ENCODE results near the gene KAT6B.

Gene KAT6B

DNA sequence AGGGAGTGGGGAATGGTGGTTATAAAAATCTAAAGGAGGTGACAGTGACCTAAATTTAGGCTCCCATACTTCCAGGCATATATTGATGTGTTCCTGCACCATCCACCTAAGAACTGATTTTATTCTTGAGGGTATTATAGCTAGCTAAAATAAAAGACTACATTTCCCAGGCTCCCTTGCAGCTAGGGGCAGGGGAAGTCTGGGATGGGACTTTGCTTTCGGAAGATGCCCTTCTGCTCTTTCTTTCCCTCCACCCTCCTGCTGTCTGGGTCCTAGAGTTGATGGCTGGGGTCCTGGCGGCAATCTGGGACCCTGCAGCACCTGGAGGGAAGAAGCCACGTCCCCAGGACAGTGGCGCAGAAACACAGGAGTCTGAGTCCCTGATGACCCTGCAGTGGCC is 231.3 kb downstream of the KAT6B start:
- DNase-seq (ENCODE audit: insufficient read length, low spot score) (no peak), FAIRE-seq (no peak)
- TF ChIP-seq POU2F2 (IDR thresholded peaks at IDR 0.05; ENCODE audit: low read depth, low read length), result no peak

DNA sequence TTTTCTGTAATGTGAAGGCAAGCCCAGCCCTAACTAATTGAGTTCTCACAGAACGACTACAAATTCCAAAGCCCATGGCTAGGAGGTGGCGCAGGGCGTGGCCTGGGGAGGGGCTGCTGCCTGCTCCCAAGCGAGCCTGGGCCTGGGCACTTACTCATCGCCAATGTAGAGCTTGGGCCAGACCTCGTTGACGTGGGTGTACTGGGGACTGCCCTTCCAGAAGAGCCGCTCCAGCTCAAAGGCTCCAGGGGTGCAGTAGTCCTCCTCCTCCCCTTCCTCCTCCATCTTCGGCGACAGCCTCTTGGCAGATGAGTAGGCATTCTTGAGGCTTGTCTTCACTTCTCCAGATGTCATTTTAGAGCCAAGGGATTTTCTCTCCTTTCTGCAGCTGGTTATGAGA is 231.8 kb downstream of the KAT6B start:
- no peak for TF ChIP-seq SPI1 (IDR thresholded peaks at IDR 0.05; ENCODE audit: low read depth, low read length)
- TF ChIP-seq TAF1 (IDR thresholded peaks at IDR 0.05; ENCODE audit: low read depth, low read length), result no peak
- no peak for TF ChIP-seq PAX5 (IDR thresholded peaks at IDR 0.05; ENCODE audit: insufficient read depth, low read length, severe bottlenecking)
- no peak for TF ChIP-seq POLR2AphosphoS5 (IDR thresholded peaks at IDR 0.05; ENCODE audit: low read depth, low read length)
- no peak for TF ChIP-seq POLR2A (IDR thresholded peaks at IDR 0.05; ENCODE audit: low read depth, low read length)
- TF ChIP-seq POU2F2 (IDR thresholded peaks at IDR 0.05; ENCODE audit: low read depth, low read length), result no peak
- DNase-seq (ENCODE audit: insufficient read length, low spot score), result no peak
- FAIRE-seq, result no peak

DNA sequence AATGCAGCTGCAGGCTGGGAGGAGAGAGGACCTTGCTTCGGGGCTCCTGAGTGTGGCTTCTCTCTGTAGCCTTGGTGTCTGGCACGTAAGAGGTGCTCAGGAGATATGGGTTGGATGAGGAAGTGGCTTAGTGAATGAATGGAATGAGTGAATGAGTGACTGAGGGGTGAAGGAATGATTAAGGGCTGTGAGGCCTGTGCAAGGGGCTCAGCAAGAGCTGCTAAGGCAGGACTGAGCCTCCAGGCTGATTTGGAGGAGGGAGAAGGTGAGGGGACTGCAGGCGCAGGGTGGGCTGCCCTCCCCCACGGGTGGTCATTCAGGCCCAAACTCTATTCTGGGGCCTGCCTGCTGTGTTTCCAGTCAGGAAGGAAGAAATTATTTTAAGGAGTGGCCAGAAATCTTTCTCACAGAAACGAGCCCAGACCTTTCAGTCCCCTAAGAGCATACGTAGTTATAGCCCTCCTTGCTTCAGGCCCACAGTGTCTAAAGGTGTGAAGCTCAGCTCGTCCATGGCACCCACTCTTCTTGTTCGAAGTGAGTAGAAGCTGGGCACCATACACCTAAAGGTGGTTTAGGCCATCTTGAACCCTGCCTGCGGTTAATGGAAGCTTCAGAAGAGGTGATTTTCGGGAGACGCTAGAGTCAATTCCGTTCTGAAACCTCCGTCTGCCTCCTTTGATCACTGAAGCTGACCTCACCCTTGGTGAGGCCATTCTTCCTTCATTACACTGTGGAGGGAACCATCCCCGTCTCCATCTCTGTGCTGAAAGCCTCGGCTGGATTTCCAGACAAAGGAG is 235.5 kb downstream of the KAT6B start:
- DNase-seq (ENCODE audit: insufficient read length, low spot score), result no peak
- FAIRE-seq, result no peak
- TF ChIP-seq PAX5 (IDR thresholded peaks at IDR 0.05; ENCODE audit: insufficient read depth, low read length, severe bottlenecking) (no peak), TAF1 (IDR thresholded peaks at IDR 0.05; ENCODE audit: low read depth, low read length) (no peak), SPI1 (IDR thresholded peaks at IDR 0.05; ENCODE audit: low read depth, low read length) (no peak; the same call in 1 of the 2 replicates), POU2F2 (IDR thresholded peaks at IDR 0.05; ENCODE audit: low read depth, low read length) (no peak), POLR2A (IDR thresholded peaks at IDR 0.05; ENCODE audit: low read depth, low read length) (no peak), POLR2AphosphoS5 (IDR thresholded peaks at IDR 0.05; ENCODE audit: low read depth, low read length) (no peak)

DNA sequence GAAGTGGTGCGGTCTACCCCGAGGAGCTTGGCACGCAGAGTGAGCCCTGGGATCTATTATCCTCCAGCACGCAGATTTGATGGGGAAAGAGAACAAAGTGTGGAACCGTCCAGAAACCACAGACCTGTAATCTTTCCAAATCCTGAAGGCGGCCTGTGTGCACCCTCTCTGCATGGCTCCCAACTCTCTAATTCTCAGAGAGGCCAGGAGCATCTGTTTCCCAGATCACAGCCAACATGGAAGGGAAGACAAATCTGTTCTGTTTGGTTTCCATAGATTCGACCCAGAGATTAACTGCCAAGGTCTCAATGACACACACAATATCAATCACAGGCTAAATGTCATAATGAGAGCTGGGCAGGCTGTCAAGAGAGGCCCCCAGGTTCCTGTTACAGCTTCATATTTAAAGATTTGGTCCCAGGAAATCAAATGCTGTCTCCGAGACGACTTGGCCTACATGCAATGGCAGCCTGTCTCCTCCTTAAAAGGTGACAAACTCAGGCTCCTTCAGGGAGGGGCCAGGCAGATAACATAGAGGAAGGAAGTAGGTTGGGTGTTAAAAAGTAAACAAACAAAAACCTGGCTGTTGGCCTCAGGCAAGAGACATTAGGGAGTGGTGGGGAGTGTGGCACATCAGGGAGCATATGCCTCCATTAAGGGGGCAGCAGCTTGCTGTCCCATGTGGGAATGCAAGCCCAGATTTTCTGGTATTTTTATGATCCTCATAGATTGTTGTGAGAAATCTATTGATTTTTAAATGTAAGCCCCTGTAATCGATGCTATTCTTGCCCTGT is 236.3 kb downstream of the KAT6B start:
- FAIRE-seq, result peak; percentile 62
- DNase-seq (ENCODE audit: insufficient read length, low spot score), result no peak
- TF ChIP-seq POLR2AphosphoS5 (IDR thresholded peaks at IDR 0.05; ENCODE audit: low read depth, low read length), result no peak
- TF ChIP-seq TAF1 (IDR thresholded peaks at IDR 0.05; ENCODE audit: low read depth, low read length), result no peak
- no peak for TF ChIP-seq POLR2A (IDR thresholded peaks at IDR 0.05; ENCODE audit: low read depth, low read length)
- peak; percentile 92; the same call in 1 of the 2 replicates for TF ChIP-seq SPI1 (IDR thresholded peaks at IDR 0.05; ENCODE audit: low read depth, low read length)
- no peak for TF ChIP-seq POU2F2 (IDR thresholded peaks at IDR 0.05; ENCODE audit: low read depth, low read length)
- no peak for TF ChIP-seq PAX5 (IDR thresholded peaks at IDR 0.05; ENCODE audit: insufficient read depth, low read length, severe bottlenecking)

DNA sequence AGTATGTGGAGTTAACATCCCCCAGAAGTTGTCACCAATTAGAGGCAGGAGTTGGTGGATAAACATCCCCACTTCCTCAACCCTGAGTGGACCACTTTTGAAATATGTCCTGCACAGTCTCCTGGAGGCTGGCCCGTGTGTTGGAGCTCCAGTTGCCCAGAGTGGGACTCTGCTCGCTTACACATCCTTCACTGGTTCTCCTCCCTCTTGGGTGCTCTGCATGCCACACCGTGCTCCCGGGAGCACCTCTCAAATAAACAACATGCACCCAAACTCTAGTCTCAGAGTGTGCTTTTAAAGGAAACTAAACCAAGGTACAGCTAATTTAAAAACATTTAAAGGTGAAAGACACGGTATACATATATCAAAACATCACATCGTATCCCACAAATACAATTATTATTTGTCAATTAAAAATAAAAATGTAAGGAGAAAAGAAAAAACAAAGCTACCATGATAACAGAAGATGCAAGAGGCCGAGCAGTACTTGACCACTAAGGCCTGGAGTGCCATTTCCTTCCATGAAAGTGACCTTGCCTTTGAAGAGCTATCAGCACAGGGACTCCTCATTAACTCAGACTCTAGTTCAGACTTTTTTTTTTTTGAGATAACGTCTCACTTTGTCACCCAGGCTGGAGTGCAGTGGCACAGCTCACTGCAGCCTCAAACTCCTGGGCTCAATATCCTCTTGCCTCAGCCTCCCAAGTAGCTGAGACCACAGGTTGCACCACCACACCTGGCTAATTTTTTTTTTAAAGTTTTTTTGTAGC is 237.2 kb downstream of the KAT6B start:
- TF ChIP-seq SPI1 (IDR thresholded peaks at IDR 0.05; ENCODE audit: low read depth, low read length) (no peak), TAF1 (IDR thresholded peaks at IDR 0.05; ENCODE audit: low read depth, low read length) (no peak), POU2F2 (IDR thresholded peaks at IDR 0.05; ENCODE audit: low read depth, low read length) (no peak), PAX5 (IDR thresholded peaks at IDR 0.05; ENCODE audit: insufficient read depth, low read length, severe bottlenecking) (no peak), POLR2A (IDR thresholded peaks at IDR 0.05; ENCODE audit: low read depth, low read length) (no peak), POLR2AphosphoS5 (IDR thresholded peaks at IDR 0.05; ENCODE audit: low read depth, low read length) (no peak)
- no peak for FAIRE-seq
- no peak for DNase-seq (ENCODE audit: insufficient read length, low spot score)

DNA sequence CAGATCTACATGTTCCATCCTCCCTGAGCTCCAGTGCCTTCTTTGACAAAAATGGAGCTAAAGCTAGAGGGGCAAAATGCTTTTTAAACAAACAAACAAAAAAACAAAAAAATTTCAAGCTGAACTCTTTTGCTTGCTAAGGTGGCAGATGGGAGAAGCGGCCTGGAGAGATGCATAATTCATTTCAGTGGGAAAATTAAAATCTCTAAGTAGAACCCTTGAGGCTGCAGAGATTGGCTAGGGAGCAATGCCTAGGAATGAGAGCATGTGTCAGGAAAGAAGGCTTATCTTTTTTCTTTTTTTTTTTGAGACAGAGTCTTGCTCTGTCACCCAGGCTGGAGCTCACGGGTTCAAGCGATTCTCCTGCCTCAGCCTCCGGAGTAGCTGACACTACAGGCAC is 238.7 kb downstream of the KAT6B start:
- DNase-seq (ENCODE audit: insufficient read length, low spot score), result no peak
- no peak for TF ChIP-seq POLR2AphosphoS5 (IDR thresholded peaks at IDR 0.05; ENCODE audit: low read depth, low read length)
- no peak for TF ChIP-seq TAF1 (IDR thresholded peaks at IDR 0.05; ENCODE audit: low read depth, low read length)
- FAIRE-seq, result no peak

DNA sequence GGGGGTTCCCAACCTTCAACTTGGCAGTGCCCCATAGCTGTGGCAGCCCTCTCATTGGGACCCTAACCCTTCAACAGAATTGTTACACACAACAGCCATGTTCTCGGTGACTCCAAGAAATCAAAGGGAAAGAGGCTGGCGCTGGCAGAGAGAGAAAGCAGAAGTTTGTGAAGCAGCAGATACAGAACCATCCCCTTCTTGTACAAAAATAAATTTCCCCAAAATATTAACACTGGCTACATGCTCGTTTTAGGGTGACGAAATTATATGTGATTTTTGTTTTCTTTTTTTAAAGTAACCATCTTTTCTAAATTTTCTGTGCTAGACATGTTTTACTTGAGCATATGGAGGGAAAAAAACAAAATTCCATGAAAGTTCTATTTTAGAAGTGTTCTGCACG is 239.9 kb downstream of the KAT6B start:
- FAIRE-seq (no peak), DNase-seq (ENCODE audit: insufficient read length, low spot score) (no peak)
- no peak for TF ChIP-seq POU2F2 (IDR thresholded peaks at IDR 0.05; ENCODE audit: low read depth, low read length)
- no peak for TF ChIP-seq PAX5 (IDR thresholded peaks at IDR 0.05; ENCODE audit: insufficient read depth, low read length, severe bottlenecking)
- TF ChIP-seq POLR2AphosphoS5 (IDR thresholded peaks at IDR 0.05; ENCODE audit: low read depth, low read length), result no peak
- TF ChIP-seq TAF1 (IDR thresholded peaks at IDR 0.05; ENCODE audit: low read depth, low read length), result no peak
- no peak for TF ChIP-seq SPI1 (IDR thresholded peaks at IDR 0.05; ENCODE audit: low read depth, low read length)
- no peak for TF ChIP-seq POLR2A (IDR thresholded peaks at IDR 0.05; ENCODE audit: low read depth, low read length)

DNA sequence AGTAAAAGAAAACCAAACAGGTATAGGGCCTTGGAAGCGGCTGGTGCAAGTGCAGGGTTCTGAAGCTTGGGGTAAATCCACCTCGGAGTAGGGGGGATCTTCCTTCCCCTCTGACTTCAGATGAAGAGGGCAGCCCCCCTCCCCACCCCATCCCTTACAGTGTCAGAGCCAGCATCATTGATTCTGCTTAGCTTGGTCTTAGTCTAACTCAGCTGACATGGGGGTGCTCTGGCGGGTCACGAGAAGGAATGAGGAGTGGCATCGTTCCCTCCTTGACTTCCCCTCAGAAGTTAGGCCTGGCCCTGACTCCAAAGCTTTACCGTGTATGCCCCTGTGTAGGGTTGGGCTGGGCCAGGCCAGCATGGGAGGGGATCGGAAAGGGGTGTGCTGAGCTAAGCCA is 240.9 kb downstream of the KAT6B start:
- TF ChIP-seq SPI1 (IDR thresholded peaks at IDR 0.05; ENCODE audit: low read depth, low read length) (no peak), TAF1 (IDR thresholded peaks at IDR 0.05; ENCODE audit: low read depth, low read length) (no peak), PAX5 (IDR thresholded peaks at IDR 0.05; ENCODE audit: insufficient read depth, low read length, severe bottlenecking) (no peak), POLR2A (IDR thresholded peaks at IDR 0.05; ENCODE audit: low read depth, low read length) (no peak), POU2F2 (IDR thresholded peaks at IDR 0.05; ENCODE audit: low read depth, low read length) (no peak), POLR2AphosphoS5 (IDR thresholded peaks at IDR 0.05; ENCODE audit: low read depth, low read length) (no peak)
- FAIRE-seq, result no peak
- DNase-seq (ENCODE audit: insufficient read length, low spot score), result no peak

DNA sequence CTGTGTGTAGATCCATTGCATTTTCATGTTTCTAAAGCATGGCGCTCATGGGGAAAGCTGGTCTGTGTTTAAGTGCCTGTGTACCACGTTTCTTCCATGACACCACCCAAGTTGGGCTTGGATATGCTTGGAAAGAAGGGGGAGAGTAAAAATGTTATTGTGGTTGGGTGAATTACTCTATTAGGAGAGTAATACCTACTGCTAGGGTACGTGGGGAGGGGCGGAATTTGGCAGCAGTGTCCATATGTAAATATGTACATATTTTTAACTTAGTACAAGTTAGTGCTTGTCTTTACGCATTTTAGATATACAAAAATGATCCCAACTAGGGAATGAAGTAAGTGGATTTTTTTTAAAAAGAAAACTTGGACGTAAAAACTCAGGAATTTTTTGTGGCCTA is 242.1 kb downstream of the KAT6B start:
- no peak for TF ChIP-seq PAX5 (IDR thresholded peaks at IDR 0.05; ENCODE audit: insufficient read depth, low read length, severe bottlenecking)
- TF ChIP-seq POLR2A (IDR thresholded peaks at IDR 0.05; ENCODE audit: low read depth, low read length), result no peak
- no peak for TF ChIP-seq POLR2AphosphoS5 (IDR thresholded peaks at IDR 0.05; ENCODE audit: low read depth, low read length)
- no peak for TF ChIP-seq POU2F2 (IDR thresholded peaks at IDR 0.05; ENCODE audit: low read depth, low read length)
- no peak for TF ChIP-seq SPI1 (IDR thresholded peaks at IDR 0.05; ENCODE audit: low read depth, low read length)
- no peak for TF ChIP-seq TAF1 (IDR thresholded peaks at IDR 0.05; ENCODE audit: low read depth, low read length)
- DNase-seq (ENCODE audit: insufficient read length, low spot score) (no peak), FAIRE-seq (no peak)

Measured in GM12891 (cell line).